Measurements from ENCODE around the gene INSRR. TPM values are rescaled to one million over a fixed set of nuclear protein-coding genes. Genes with fewer than 3 reads are reported as not detected.

Gene INSRR
- total RNA-seq: not detected in 2 replicates

DNA sequence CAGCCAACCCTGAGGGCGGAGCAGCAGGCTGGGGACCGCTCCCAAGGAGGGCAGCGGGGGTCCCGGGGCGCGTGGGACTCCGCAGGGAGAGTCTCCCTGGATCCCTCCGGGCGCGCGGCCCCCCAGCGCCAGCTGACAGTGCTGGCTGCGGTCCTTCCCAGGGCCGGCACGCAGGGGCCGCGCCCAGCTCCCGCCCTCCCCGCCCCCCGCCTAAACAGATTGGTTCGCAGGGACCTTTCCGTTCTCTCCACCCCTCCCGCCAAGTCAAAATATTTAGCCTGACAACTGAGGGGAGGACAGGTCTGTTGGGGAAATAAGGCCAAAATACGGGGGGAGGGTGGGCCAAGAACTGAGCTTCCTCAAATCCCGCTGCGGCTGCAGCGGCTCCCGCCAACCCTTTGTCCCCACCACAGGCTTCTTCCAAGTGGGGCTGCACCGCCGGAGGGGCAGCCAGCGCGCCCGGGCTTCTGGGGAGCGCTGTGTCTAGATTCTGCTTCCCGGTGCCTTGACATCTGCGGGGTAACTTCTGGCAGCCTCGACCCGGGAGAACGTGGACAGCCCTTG lies at the start of gene INSRR:
INSRR (minus strand) TSS at position 159 of the 564 bp plus-strand sequence. CDS start 496 bp downstream, outside the sequence.

DNA sequence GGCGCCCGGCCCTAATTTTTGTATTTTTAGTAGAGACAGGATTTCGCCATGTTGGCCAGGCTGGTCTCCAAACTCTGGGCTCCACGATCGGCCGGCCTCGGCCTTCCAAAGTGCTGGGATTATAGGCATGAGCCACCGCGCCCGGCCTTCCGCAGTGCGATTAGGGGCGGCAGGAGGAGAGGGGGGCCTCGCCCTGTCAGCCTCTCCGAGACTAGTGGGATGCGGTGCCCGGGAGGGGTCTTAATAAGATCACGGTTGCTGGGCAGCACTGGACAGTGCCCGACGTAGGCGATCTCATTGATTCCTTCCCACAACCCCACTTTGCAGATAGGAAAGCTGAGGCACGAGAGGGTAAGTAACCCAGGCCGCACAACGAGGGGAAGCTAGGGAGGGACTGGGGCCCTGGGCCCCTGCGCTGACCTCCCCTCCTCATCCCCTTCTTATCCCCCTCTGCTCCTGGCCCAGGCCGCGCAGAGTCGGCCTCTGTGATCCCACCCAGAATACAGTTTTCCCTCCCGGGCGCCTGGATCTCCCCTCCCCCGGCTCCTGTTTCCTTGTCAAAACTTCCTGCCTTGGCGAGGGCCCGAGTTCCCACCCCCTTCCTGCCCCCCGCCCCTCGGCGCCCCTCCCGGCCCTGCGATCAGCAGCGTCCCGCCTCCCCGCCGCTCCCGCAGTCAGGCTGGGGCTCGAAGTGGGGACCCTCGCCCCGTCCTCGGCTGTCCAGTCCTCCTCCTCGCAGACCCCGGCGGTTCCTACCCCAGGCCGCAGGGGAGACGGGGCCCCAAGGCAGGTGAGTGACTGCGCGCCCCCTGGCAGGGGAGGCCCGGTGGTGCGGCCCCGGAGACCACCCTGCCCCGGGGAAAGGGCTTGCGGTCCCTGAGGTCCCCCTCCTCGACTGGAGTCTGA lies 34.4 kb upstream of the INSRR start, which contains the start of gene PEAR1:
PEAR1 (plus strand) TSS at position 671 of the 906 bp plus-strand sequence. CDS start 10,209 bp downstream, outside the sequence.

DNA sequence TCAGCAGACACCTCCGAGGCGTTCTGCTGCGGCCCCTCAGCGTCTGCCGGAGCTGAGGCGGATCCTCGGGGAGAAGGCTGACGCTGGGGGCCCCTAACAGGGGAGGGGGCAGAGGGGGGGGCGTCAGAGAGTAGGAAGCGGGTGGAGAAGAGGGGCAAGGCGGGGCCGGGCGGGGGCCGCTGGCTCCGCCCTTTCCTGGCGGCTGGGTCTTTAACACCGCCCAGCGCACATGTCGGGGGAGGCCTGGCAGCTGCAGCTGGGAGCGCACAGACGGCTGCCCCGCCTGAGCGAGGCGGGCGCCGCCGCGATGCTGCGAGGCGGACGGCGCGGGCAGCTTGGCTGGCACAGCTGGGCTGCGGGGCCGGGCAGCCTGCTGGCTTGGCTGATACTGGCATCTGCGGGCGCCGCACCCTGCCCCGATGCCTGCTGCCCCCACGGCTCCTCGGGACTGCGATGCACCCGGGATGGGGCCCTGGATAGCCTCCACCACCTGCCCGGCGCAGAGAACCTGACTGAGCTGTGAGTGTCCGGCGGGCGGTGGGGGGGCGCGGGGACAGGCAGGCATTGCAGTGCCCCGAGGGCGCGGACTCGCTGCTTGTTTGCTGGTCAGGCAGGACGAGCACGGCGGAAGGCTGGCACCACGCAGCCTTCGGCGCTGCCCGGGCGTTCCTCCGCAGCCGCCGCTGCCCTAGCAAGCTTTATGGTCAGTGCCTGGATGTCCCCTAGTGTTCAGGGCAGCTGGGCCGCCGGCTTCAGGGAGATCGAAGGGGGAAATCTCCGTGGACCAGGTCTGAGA lies 1.9 kb upstream of the INSRR start, which contains the start of gene NTRK1:
NTRK1 (plus strand) TSS at position 238 of the 796 bp plus-strand sequence; CDS start at position 308, 70 bp downstream.

DNA sequence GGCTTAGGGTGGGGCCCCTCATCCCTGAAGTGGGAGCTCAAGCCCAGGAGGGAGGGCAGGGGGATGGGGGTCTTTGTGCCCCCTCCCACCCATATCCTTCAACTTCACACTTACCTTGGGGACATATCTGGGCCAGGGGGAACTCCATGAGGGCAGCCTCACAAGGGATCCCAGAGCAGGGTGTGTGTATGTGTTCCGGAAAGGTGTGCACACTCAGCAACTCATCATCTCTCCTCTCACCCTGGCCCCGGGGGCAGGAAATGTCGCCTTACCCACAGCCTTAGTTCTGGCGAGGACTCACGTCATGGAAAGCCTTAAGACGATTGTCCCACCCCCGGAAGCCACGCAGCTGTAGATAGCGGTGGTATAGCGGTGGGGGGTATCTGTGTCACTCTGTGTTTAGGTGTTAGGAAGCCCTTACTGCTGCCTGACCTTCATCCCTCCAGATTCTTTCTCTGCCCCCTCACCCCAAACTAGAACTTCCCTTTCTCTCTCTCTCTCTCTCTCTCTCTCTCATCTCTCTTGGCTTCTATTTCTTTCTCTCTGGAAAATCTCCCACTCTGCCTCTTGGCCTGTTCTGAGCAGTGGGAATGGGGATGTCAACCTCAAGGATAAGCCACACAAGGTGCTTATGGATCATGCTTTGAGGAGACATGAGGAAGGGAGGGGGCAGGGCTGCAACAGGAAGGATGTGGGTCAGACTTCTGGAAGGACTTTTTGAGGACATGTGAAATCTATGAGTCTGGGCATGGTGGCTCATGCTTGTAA lies 42.2 kb downstream of the INSRR start, which contains the start of gene SH2D2A:
SH2D2A (minus strand) TSS at position 288 of the 768 bp plus-strand sequence; CDS start at position 148, 140 bp downstream.

Other genes starting within 250 kb of the INSRR start
- gene HAPLN2, start 239.7 kb downstream of the INSRR start, total RNA-seq: under 0.01 TPM in 1 of 2 replicates, not detected in the other
- not detected in 2 replicates for gene BCAN, start 217.0 kb downstream of the INSRR start, total RNA-seq
- 22.0 and 36.2 TPM in 2 replicates for gene NES, start 181.7 kb downstream of the INSRR start, total RNA-seq
- gene CRABP2, start 153.5 kb downstream of the INSRR start, total RNA-seq: not detected in 2 replicates
- gene METTL25B, start 130.6 kb downstream of the INSRR start, total RNA-seq: 8.3 and 12.1 TPM in 2 replicates
- gene ISG20L2, start 130.4 kb downstream of the INSRR start, total RNA-seq: 5.6 and 7.9 TPM in 2 replicates
- 29.9 and 31.7 TPM in 2 replicates for gene MRPL24, start 118.0 kb downstream of the INSRR start, total RNA-seq
- gene HDGF, start 107.4 kb downstream of the INSRR start, total RNA-seq: 86.1 and 98.6 TPM in 2 replicates
- gene PRCC, start 91.6 kb downstream of the INSRR start, total RNA-seq: 9.6 and 11.3 TPM in 2 replicates
- gene SH2D2A, start 42.3 kb downstream of the INSRR start, total RNA-seq: not detected in 2 replicates
- gene NTRK1, start 1.7 kb upstream of the INSRR start, total RNA-seq: not detected in 2 replicates
- 16.5 and 19.1 TPM in 2 replicates for gene PEAR1, start 34.6 kb upstream of the INSRR start, total RNA-seq
- 0.11 and 0.43 TPM in 2 replicates for gene LRRC71, start 61.5 kb upstream of the INSRR start, total RNA-seq
- 19.6 and 26.1 TPM in 2 replicates for gene ARHGEF11, start 186.6 kb upstream of the INSRR start, total RNA-seq
- gene ETV3L, start 240.7 kb upstream of the INSRR start, total RNA-seq: not detected in 2 replicates

Measured in dermis lymphatic vessel endothelial cell (primary cell).